Measurements from ENCODE around the gene SLC11A2. TPM values are rescaled to one million over a fixed set of nuclear protein-coding genes. Genes with fewer than 3 reads are reported as not detected.

The SLC11A2 gene
- polyA plus RNA-seq, 1 donor (not counting 4 experiments of a cell fraction or from before 2014, with no cell fraction given): 38.9 TPM

DNA sequence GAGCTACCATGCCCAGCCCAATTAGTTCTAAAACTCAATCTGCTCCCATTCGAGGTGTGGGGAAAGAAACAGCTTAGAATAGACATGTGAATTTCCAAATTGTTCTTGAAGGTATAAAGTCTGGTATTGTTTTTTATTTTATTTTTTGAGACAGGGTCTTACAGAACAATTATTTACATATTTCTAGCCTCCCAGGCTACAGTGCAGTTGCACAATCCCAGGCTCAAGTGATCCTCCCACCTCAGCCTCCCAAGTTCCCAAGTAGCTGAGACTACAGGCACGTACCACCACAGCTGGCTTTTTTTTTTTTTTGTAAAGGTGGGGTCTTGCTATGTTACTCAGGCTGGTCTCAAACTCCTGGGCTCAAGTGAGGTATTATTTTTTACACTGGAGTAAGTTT, 6.3 kb downstream of the SLC11A2 start:
- dilution Hi-C loops (cut with MboI; ENCODE audit: extremely low pct_ligation_motif_present, low sequenced_read_pairs): no loop called here
- Histone ChIP-seq H2AFZ (ENCODE audit: control insufficient read depth, low read length) (no peak overlapping the region), H3K79me2 (ENCODE audit: control insufficient read depth, insufficient read depth, low read length) (peaks cover 65% of the 10 kb centered on the region), H4K20me1 (ENCODE audit: control insufficient read depth, extremely low read depth, insufficient read depth, low read length) (no peaks in the 10 kb centered on the region), H3K4me2 (ENCODE audit: control insufficient read depth, extremely low read depth, insufficient read depth, low read depth, low read length) (no peak overlapping the region), H3K27me3 (ENCODE audit: control insufficient read depth, extremely low read depth, insufficient read depth, low read length) (no peaks in the 10 kb centered on the region), H3K9ac (ENCODE audit: control insufficient read depth, extremely low read depth, insufficient read depth, low read length) (no peak overlapping the region), H3K4me1 (ENCODE audit: control insufficient read depth, extremely low read depth, insufficient read depth, low read length) (peaks cover 7% of the 10 kb centered on the region), H3K4me3 (ENCODE audit: control insufficient read depth in 2 of 3, extremely low read depth in 1 of 3, insufficient read depth in 2 of 3, low read depth in 1 of 3, low read length in 3 of 3) (no peak overlapping the region), H3K9me1 (ENCODE audit: control insufficient read depth, extremely low read depth, insufficient read depth, low read length) (no peaks in the 10 kb centered on the region), H3K36me3 (ENCODE audit: control insufficient read depth in 2 of 2, extremely low read depth in 1 of 2, insufficient read depth in 2 of 2, low read length in 2 of 2) (no peaks in the 10 kb centered on the region), H3K27ac (ENCODE audit: control insufficient read depth, insufficient read depth, low read length) (no peak overlapping the region), H3K9me3 (ENCODE audit: control insufficient read depth, low read depth, low read length) (no peaks in the 10 kb centered on the region)
- TF ChIP-seq CTCF (optimal IDR thresholded peaks at IDR 0.05 in 1 of 3, IDR thresholded peaks at IDR 0.05 in 1 of 3, conservative IDR thresholded peaks at IDR 0.05 in 1 of 3; ENCODE audit: extremely low read depth in 1 of 3, insufficient read depth in 2 of 3, low read length in 3 of 3): no peak
- DNase-seq (ENCODE audit: low read depth, low spot score) (no peak), FAIRE-seq (no peak)

DNA sequence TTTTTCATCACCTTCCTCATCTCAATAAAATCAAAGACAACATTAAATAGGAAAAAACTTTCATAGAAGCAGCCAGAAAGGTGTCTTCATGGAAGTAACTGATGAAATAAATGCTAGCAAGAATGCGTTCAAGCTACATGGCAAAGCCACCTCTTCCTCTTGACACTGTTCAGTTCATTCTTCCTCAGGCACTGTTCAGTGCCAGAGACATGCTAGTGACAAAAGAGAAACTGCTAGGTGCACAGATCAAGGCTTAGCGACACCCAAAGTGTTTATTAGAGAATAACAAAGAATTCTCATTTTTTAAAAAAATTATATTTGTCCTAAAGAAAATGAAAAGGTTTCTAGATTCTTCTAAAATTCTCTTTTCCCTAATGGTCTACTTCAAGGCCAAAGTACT, 7.2 kb downstream of the SLC11A2 start:
- peaks cover 5% of the 10 kb centered on the region for H3K4me1 ChIP-seq (ENCODE audit: control insufficient read depth, extremely low read depth, insufficient read depth, low read length)
- H3K4me3 ChIP-seq (ENCODE audit: control insufficient read depth in 2 of 3, extremely low read depth in 1 of 3, insufficient read depth in 2 of 3, low read depth in 1 of 3, low read length in 3 of 3): no peak overlapping the region
- no peak overlapping the region for H3K4me2 ChIP-seq (ENCODE audit: control insufficient read depth, extremely low read depth, insufficient read depth, low read depth, low read length)
- dilution Hi-C loops (cut with MboI; ENCODE audit: extremely low pct_ligation_motif_present, low sequenced_read_pairs): no loop called here
- H4K20me1 ChIP-seq (ENCODE audit: control insufficient read depth, extremely low read depth, insufficient read depth, low read length): no peaks in the 10 kb centered on the region
- H3K36me3 ChIP-seq (ENCODE audit: control insufficient read depth in 2 of 2, extremely low read depth in 1 of 2, insufficient read depth in 2 of 2, low read length in 2 of 2): no peaks in the 10 kb centered on the region
- H3K9me1 ChIP-seq (ENCODE audit: control insufficient read depth, extremely low read depth, insufficient read depth, low read length): no peaks in the 10 kb centered on the region
- peaks cover 64% of the 10 kb centered on the region for H3K79me2 ChIP-seq (ENCODE audit: control insufficient read depth, insufficient read depth, low read length)
- DNase-seq (ENCODE audit: low read depth, low spot score) (no peak), FAIRE-seq (no peak)
- no peak overlapping the region for H2AFZ ChIP-seq (ENCODE audit: control insufficient read depth, low read length)
- no peak overlapping the region for H3K9ac ChIP-seq (ENCODE audit: control insufficient read depth, extremely low read depth, insufficient read depth, low read length)
- no peaks in the 10 kb centered on the region for H3K27me3 ChIP-seq (ENCODE audit: control insufficient read depth, extremely low read depth, insufficient read depth, low read length)
- no peak overlapping the region for H3K27ac ChIP-seq (ENCODE audit: control insufficient read depth, insufficient read depth, low read length)
- H3K9me3 ChIP-seq (ENCODE audit: control insufficient read depth, low read depth, low read length): no peaks in the 10 kb centered on the region
- TF ChIP-seq CTCF (optimal IDR thresholded peaks at IDR 0.05 in 1 of 3, IDR thresholded peaks at IDR 0.05 in 1 of 3, conservative IDR thresholded peaks at IDR 0.05 in 1 of 3; ENCODE audit: extremely low read depth in 1 of 3, insufficient read depth in 2 of 3, low read length in 3 of 3): no peak
